ENCODE data around the gene BNIP1.

DNA sequence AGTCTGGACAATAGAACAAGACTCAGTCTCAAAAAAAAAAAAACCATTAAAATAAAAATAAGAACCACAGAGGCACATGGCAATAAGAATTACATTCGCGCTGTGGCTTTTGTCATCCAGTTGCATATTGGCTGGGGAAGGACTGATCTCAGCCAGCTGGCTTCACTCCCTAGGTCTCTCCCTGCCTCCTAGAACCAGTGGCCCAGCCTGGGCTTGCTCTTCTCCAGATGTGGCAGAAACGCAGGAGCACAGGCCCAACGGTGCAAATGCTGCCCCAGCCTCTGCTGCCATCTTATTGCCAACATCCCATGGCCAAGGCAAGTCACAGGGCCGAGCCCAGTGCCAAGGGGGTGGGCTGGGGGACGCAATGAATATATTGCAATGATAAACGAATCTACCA lies 53.7 kb downstream of the BNIP1 start:
- TF ChIP-seq, protein P1, sequence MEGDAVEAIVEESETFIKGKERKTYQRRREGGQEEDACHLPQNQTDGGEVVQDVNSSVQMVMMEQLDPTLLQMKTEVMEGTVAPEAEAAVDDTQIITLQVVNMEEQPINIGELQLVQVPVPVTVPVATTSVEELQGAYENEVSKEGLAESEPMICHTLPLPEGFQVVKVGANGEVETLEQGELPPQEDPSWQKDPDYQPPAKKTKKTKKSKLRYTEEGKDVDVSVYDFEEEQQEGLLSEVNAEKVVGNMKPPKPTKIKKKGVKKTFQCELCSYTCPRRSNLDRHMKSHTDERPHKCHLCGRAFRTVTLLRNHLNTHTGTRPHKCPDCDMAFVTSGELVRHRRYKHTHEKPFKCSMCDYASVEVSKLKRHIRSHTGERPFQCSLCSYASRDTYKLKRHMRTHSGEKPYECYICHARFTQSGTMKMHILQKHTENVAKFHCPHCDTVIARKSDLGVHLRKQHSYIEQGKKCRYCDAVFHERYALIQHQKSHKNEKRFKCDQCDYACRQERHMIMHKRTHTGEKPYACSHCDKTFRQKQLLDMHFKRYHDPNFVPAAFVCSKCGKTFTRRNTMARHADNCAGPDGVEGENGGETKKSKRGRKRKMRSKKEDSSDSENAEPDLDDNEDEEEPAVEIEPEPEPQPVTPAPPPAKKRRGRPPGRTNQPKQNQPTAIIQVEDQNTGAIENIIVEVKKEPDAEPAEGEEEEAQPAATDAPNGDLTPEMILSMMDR (conservative IDR thresholded peaks at IDR 0.05; ENCODE audit: low read length): no peak
- no peak for TF ChIP-seq EZH2phosphoT487 (IDR thresholded peaks at IDR 0.05; ENCODE audit: borderline replicate concordance)
